NB4 (cell line): ENCODE results near the gene SERPINH1.

Experiments
- MYC ChIP-seq: IDR thresholded peaks from 2 replicates; pipeline ENCODE4 v1.6.1; 2011; ENCODE audit warnings: low read depth, low read length
- POLR2A ChIP-seq: IDR thresholded peaks from 2 replicates; pipeline ENCODE4 v1.6.1; 2011; ENCODE audit warnings: mild to moderate bottlenecking; ENCODE audit not compliant: insufficient read length; ENCODE audit errors: extremely low read depth
- TF ChIP-seq, protein P1 (sequence below): IDR thresholded peaks from one replicate; pipeline ENCODE4 v1.5.1; 2012; ENCODE audit warnings: low read depth, low read length
- TF ChIP-seq, protein P2 (sequence below): IDR thresholded peaks from 2 replicates; pipeline ENCODE4 v1.6.1; 2011; ENCODE audit warnings: low read depth, low read length

DNA sequence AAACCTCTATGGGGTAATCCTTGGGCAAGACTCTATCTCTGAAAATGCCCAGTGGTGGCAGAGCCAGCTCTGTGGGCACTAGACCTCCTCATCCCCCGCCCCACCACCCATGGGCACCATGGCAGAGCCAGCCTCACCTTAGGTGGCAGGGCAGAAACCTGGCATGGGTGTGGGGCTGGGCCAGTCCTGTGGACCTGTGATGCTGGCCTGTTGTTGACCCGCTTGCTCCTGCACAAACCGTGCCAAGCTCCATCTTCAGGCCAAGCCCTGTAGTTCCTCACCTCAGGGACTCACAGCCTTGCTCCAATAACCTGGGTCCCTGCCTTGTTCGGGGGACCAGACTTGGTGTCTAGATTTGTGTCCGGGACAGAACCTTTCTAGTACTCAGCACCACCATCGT is 8.9 kb upstream of the SERPINH1 start:
- TF ChIP-seq MYC, result no peak
- TF ChIP-seq POLR2A, result no peak
- TF ChIP-seq, protein P1, sequence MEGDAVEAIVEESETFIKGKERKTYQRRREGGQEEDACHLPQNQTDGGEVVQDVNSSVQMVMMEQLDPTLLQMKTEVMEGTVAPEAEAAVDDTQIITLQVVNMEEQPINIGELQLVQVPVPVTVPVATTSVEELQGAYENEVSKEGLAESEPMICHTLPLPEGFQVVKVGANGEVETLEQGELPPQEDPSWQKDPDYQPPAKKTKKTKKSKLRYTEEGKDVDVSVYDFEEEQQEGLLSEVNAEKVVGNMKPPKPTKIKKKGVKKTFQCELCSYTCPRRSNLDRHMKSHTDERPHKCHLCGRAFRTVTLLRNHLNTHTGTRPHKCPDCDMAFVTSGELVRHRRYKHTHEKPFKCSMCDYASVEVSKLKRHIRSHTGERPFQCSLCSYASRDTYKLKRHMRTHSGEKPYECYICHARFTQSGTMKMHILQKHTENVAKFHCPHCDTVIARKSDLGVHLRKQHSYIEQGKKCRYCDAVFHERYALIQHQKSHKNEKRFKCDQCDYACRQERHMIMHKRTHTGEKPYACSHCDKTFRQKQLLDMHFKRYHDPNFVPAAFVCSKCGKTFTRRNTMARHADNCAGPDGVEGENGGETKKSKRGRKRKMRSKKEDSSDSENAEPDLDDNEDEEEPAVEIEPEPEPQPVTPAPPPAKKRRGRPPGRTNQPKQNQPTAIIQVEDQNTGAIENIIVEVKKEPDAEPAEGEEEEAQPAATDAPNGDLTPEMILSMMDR, result no peak
- TF ChIP-seq, protein P2, sequence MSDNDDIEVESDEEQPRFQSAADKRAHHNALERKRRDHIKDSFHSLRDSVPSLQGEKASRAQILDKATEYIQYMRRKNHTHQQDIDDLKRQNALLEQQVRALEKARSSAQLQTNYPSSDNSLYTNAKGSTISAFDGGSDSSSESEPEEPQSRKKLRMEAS, result no peak
